Upper lobe of left lung (tissue), 6 donors: ENCODE measurements around the gene DHX40. TPM values are rescaled to one million over a fixed set of nuclear protein-coding genes. Genes with fewer than 3 reads are reported as not detected.

Source experiments
- ATAC-seq, 2 donors: fragments of 200-7000 bp; cut with Tn5 transposase; one replicate each; pipeline ENCODE4 v1.9.1; 2022; ENCODE audit warnings: mild to moderate bottlenecking in 2 of 2, moderate library complexity in 2 of 2; ENCODE audit not compliant: low FRiP score in 2 of 2
- DNase-seq, 2 donors: peaks; one replicate each; pipeline ENCODE4 v3.0.0-alpha.2; 2019 to 2020
- H3K27ac ChIP-seq, 4 donors: fragments of 200-600 bp; sonication (generic); one replicate each; pipeline ENCODE4 v1.5.1; 2016 to 2019
- H3K27me3 ChIP-seq, 4 donors: fragments of 200-600 bp; sonication (generic); one replicate each; pipeline ENCODE4 v1.5.1; 2017 to 2019
- H3K36me3 ChIP-seq, 4 donors: fragments of 200-600 bp; sonication (generic); one replicate each; pipeline ENCODE4 v1.5.1; 2016 to 2019
- H3K4me1 ChIP-seq, 4 donors: fragments of 200-600 bp; sonication (generic); one replicate each; pipeline ENCODE4 v1.5.1; 2018 to 2019
- H3K4me3 ChIP-seq, 4 donors: fragments of 200-600 bp; sonication (generic); one replicate each; pipeline ENCODE4 v1.5.1; 2017 to 2019; ENCODE audit warnings: mild to moderate bottlenecking in 2 of 4, moderate library complexity in 1 of 4
- H3K9me3 ChIP-seq, 4 donors: fragments of 200-600 bp; sonication (generic); one replicate each; pipeline ENCODE4 v1.5.1; 2018 to 2019
- EP300 ChIP-seq, 4 donors: sonication (generic); formaldehyde crosslinking; IDR thresholded peaks; one replicate each; pipeline ENCODE4 v1.5.1; 2017; ENCODE audit warnings: antibody characterized with exemption in 4 of 4, control low read depth in 2 of 4
- POLR2A ChIP-seq, 4 donors: fragments of 450-650 bp; IDR thresholded peaks; one replicate each; pipeline ENCODE4 v1.5.1; 2016 to 2017; ENCODE audit warnings: antibody characterized with exemption in 4 of 4, mild to moderate bottlenecking in 2 of 4
- POLR2AphosphoS5 ChIP-seq, 2 donors: sonication (generic); formaldehyde crosslinking; IDR thresholded peaks; one replicate each; pipeline ENCODE4 v1.5.1; 2017; ENCODE audit warnings: antibody characterized with exemption in 2 of 2
- WGBS, 2 donors: methylation state at CpG; one replicate each; pipeline ENCODE4 v1.1.5; 2017 to 2018; 5-methylcytosine and 5-hydroxymethylcytosine counted together
- total RNA-seq, 6 donors: library from RNA; depleted of rRNA in 4 of 6; stranded (reverse); fragments of >200 nt in 4 of 6; gene quantifications; one replicate each; pipeline versions ENCODE4 v1.1.0 to v1.2.1, GENCODE V29; 2016 to 2021
- TF ChIP-seq, protein P1 (sequence below), 6 experiments: fragments of 450-650 bp in 4 of 6; fragments of 200-600 bp in 2 of 6; sonication (generic) in 2 of 6; IDR thresholded peaks; one replicate each; pipeline ENCODE4 v1.5.1; 2016 to 2019; ENCODE audit warnings: antibody characterized with exemption in 6 of 6
- donor health status: DM: no; HTN: no; CAD: no; lungs with moderate emphysema.
- donor health status: DM: no; HTN: yes; CAD: no; lungs with severe emphysema.

Gene DHX40
- total RNA-seq, 6 donors from 2014 or later = 11.8 to 63.2 (median 21.0) TPM

DNA sequence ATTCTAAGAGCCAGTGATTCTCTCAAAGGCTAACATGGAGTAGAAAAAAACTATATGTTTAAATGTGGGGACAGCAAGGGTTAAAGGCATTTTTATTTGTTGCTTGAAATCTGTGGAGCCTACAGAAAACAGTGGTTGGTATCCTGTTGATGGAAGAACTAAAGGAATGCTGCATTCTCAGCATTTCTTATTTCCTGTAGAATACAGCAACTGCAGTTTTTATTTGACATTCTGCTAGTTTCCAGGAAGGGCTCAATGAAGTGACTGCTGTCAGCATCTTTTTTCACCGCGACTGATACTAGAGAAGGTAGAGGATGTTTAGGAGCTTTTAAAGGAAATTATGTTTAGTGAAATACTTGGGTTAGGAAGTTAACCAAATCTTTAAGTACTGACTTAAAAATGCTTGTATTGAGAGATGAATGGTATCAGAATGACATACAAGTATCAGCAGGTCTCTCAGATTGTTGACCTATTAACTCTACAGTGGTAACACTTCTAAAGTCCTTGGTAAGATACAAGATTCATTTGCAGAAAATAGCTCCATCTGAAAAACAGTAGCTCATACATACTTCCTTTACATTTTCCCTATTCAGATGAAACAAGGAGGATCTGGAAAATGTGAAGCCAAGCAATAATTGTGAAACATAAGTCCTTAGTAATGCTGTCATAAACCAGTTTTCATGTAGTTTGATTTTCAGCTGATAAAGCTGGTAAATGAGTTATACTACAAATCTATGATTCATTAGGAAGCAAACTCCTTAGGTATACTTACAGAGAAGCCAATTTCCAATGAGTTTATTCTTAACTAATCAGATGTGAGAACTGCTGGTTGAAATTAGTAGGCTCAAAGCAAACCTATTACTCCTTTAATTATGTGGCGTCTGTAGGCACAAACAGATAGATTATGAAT lies 69.5 kb downstream of the DHX40 start:
- Histone ChIP-seq H3K36me3 (no peaks in the 10 kb centered on the region), H3K27ac (peak overlapping the region in 1 of 4 donors; percentile 9), H3K4me3 (no peak overlapping the region), H3K27me3 (no peaks in the 10 kb centered on the region), H3K9me3 (no peaks in the 10 kb centered on the region), H3K4me1 (peaks cover 50 to 67% (median 59%) of the 10 kb centered on the region in 4 donors)
- DNase-seq (no peak), ATAC-seq (peak in 1 of 2 donors; percentile 51)
- WGBS, 2 donors = 35 to 44% methylated on average over 3 of the region's 3 CpGs
- TF ChIP-seq POLR2AphosphoS5 (IDR thresholded peaks at IDR 0.05) = no peak
- TF ChIP-seq, protein P1, sequence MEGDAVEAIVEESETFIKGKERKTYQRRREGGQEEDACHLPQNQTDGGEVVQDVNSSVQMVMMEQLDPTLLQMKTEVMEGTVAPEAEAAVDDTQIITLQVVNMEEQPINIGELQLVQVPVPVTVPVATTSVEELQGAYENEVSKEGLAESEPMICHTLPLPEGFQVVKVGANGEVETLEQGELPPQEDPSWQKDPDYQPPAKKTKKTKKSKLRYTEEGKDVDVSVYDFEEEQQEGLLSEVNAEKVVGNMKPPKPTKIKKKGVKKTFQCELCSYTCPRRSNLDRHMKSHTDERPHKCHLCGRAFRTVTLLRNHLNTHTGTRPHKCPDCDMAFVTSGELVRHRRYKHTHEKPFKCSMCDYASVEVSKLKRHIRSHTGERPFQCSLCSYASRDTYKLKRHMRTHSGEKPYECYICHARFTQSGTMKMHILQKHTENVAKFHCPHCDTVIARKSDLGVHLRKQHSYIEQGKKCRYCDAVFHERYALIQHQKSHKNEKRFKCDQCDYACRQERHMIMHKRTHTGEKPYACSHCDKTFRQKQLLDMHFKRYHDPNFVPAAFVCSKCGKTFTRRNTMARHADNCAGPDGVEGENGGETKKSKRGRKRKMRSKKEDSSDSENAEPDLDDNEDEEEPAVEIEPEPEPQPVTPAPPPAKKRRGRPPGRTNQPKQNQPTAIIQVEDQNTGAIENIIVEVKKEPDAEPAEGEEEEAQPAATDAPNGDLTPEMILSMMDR (IDR thresholded peaks at IDR 0.05) = no peak
- no peak for TF ChIP-seq POLR2A (IDR thresholded peaks at IDR 0.05)
- no peak for TF ChIP-seq EP300 (IDR thresholded peaks at IDR 0.05)

DNA sequence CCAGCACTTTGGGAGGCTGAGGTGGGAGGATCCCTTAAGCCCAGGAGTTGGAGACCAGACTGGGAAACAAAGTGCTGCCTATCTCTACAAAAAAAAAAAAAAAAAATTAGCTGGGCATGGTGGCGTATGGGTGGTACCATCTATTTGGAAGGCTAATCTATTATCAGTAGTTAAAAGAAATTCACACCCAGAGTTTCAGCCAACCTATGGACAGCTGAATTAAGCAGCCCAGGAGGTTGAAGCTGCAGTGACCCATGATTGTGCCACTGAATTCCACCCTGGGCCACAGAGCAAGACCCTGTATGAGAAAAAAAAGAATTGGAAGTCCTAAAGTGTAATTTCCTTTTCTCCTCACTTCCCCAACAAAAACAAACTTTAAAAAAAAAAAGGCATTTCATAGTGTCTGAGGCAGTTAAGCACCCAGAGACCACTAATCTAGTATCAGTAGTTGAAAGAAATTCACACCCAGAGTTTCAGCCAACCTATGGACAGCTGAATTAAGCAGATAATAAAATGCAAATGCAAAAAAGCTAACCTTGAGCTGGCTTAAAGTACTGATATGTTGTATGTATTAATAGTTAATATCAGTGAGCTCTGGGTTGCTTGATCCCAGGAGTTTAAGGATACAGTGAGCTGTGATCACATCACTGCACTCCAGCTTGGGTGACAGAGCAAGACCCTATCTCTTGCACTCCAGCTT lies 72.4 kb downstream of the DHX40 start:
- TF ChIP-seq, protein P1 (IDR thresholded peaks at IDR 0.05) = no peak
- TF ChIP-seq POLR2A (IDR thresholded peaks at IDR 0.05) (no peak), POLR2AphosphoS5 (IDR thresholded peaks at IDR 0.05) (no peak), EP300 (IDR thresholded peaks at IDR 0.05) (no peak)
- no peak for DNase-seq
- H3K27ac ChIP-seq = no peak overlapping the region
- H3K9me3 ChIP-seq = no peaks in the 10 kb centered on the region
- no peak for ATAC-seq
- H3K4me1 ChIP-seq = peaks cover 59 to 76% (median 68%) of the 10 kb centered on the region in 4 donors
- no peaks in the 10 kb centered on the region for H3K36me3 ChIP-seq
- no peaks in the 10 kb centered on the region for H3K27me3 ChIP-seq
- no peak overlapping the region for H3K4me3 ChIP-seq
- WGBS, 2 donors = 89 to 91% methylated on average over 1 of the region's 1 CpG

DNA sequence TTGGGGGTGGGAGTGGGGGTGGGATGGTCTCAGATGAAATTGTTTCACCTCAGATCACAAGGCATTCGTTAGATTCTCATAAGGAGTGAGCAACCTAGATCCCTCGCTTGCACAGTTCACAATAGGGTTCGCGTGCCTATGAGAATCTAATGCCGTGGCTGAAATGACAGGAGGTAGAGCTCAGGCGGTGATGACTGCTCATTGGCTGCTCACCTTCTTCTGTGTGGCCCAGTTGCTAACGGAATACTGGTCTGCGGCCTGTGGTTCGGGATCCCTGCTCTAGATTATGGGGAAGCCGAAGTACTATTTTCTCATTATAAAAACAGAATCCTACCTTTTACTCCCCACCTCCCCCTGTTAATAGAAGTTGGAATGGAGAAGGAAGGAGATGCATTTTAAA lies 73.1 kb downstream of the DHX40 start:
- no peaks in the 10 kb centered on the region for H3K27me3 ChIP-seq
- DNase-seq (no peak), ATAC-seq (no peak)
- peaks cover 61 to 76% (median 69%) of the 10 kb centered on the region in 4 donors for H3K4me1 ChIP-seq
- no peak overlapping the region for H3K27ac ChIP-seq
- H3K9me3 ChIP-seq = no peaks in the 10 kb centered on the region
- no peak for TF ChIP-seq EP300 (IDR thresholded peaks at IDR 0.05)
- TF ChIP-seq POLR2A (IDR thresholded peaks at IDR 0.05) = no peak
- no peak for TF ChIP-seq POLR2AphosphoS5 (IDR thresholded peaks at IDR 0.05)
- TF ChIP-seq, protein P1 (IDR thresholded peaks at IDR 0.05) = no peak
- 75 to 84% methylated on average over 10 of the region's 10 CpGs for WGBS, 2 donors
- no peak overlapping the region for H3K4me3 ChIP-seq
- H3K36me3 ChIP-seq = no peaks in the 10 kb centered on the region

DNA sequence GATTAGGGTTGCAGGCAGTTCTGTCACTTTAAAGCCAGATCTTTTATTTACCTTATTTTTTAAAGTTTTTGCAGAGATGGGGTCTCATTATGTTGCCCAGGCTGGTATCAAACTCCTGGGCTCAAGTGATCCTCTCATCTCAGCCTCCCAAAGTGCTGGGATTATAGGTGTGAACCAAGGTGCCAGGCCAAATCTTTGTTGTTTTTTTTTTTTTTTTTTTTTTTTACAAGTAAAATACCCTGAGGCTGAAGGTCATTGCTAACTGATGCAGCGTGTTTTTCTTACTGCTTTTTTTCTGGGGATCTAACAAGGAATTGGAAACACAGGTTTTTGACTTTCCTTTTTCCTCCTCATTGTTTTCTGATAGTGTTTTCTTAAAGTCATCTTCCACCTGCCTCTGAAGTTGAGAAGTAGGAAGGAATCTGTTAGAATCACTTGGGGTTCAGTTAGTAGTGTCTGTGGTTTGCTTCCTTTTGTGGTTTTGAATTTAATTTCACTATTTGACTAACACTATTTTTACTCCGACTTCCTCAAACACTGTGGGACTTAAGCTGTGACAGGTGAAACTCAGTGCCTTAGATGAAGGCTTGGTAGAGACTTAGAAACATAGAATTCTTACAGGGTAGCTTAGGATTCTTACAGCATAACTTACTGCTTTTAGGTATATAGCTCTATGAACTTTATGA lies 76.5 kb downstream of the DHX40 start:
- Histone ChIP-seq H3K27me3 (no peaks in the 10 kb centered on the region), H3K9me3 (no peaks in the 10 kb centered on the region), H3K27ac (no peak overlapping the region), H3K36me3 (peaks cover 0 to 28% (median 6%) of the 10 kb centered on the region in 4 donors), H3K4me1 (peaks cover 45 to 56% (median 50%) of the 10 kb centered on the region in 4 donors), H3K4me3 (no peak overlapping the region)
- no peak for DNase-seq
- WGBS, 2 donors = 47 to 50% methylated on average over 2 of the region's 2 CpGs
- ATAC-seq = peak in 1 of 2 donors; percentile 54
- TF ChIP-seq, protein P1 (IDR thresholded peaks at IDR 0.05) = no peak
- TF ChIP-seq POLR2A (IDR thresholded peaks at IDR 0.05) (no peak), POLR2AphosphoS5 (IDR thresholded peaks at IDR 0.05) (no peak), EP300 (IDR thresholded peaks at IDR 0.05) (no peak)
